HFFc6 (cell line): ENCODE data around the gene WDR7. TPM values are rescaled to one million over a fixed set of nuclear protein-coding genes. Genes with fewer than 3 reads are reported as not detected.

Experiments
- DNase-seq: peaks from one replicate; pipeline ENCODE4 v3.0.0-alpha.2; 2018
- H3K27ac Mint-ChIP-seq: 2 replicates; pipeline ENCODE4 v1.8.0; 2020; ENCODE audit warnings: mild to moderate bottlenecking, mixed read lengths
- H3K27me3 Mint-ChIP-seq: 2 replicates; pipeline ENCODE4 v1.8.0; 2021; ENCODE audit warnings: mild to moderate bottlenecking, moderate library complexity, mixed read lengths; ENCODE audit not compliant: insufficient read depth
- H3K36me3 Mint-ChIP-seq: 2 replicates; pipeline ENCODE4 v1.8.0; 2021; ENCODE audit warnings: low read depth, mixed read lengths
- H3K4me1 Mint-ChIP-seq: 2 replicates; pipeline ENCODE4 v1.8.0; 2020; ENCODE audit warnings: low read depth, mixed read lengths
- H3K4me3 Mint-ChIP-seq: 2 replicates; pipeline ENCODE4 v1.8.0; 2020; ENCODE audit warnings: mild to moderate bottlenecking, moderate library complexity, mixed read lengths
- H3K9me3 Mint-ChIP-seq: 2 replicates; pipeline ENCODE4 v1.8.0; 2020; ENCODE audit warnings: mild to moderate bottlenecking, mixed read lengths
- total RNA-seq, 6 experiments: library from RNA; stranded (reverse); fragmentation: NEBNext Ultra II Directional; extraction: Animal tissue kit (Norgen Biotek cat#: 25700); gene quantifications; 2 replicates in 1 of 6; 3 replicates in 5 of 6; pipeline ENCODE4 v1.2.3, GENCODE V29; 2021
- TF ChIP-seq, protein P1 (sequence below): fragments of 200-600 bp; sonication (generic); IDR thresholded peaks from 2 replicates; pipeline ENCODE4 v1.5.0; 2021; ENCODE audit warnings: antibody characterized with exemption, mild to moderate bottlenecking

Gene WDR7
- total RNA-seq, 6 experiments from 2014 or later: 14.0 to 19.7 (median 16.6) TPM

DNA sequence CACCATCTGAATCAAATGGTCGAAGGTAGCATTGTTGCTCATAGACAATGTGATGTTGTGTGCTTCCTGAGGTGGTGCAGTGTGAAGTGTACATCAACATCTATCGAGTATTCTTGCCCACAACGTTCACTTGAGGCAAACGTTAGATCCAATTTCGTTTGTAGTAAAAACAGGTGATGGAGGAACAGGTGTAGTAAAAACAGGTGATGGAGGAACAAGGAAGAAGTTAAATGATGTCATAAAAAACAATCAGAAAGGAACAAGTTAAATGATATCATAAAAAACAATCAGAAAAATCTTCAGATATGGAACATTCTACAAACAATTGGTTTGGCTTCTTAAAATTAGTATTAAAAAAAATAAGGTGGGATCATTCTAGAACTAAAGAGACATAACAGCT, 11.3 kb downstream of the WDR7 start:
- no peaks in the 10 kb centered on the region for H3K9me3 Mint-ChIP-seq
- peaks cover 22% of the 10 kb centered on the region for H3K4me1 Mint-ChIP-seq
- DNase-seq: no peak
- H3K27ac Mint-ChIP-seq: no peak overlapping the region
- TF ChIP-seq, protein P1, sequence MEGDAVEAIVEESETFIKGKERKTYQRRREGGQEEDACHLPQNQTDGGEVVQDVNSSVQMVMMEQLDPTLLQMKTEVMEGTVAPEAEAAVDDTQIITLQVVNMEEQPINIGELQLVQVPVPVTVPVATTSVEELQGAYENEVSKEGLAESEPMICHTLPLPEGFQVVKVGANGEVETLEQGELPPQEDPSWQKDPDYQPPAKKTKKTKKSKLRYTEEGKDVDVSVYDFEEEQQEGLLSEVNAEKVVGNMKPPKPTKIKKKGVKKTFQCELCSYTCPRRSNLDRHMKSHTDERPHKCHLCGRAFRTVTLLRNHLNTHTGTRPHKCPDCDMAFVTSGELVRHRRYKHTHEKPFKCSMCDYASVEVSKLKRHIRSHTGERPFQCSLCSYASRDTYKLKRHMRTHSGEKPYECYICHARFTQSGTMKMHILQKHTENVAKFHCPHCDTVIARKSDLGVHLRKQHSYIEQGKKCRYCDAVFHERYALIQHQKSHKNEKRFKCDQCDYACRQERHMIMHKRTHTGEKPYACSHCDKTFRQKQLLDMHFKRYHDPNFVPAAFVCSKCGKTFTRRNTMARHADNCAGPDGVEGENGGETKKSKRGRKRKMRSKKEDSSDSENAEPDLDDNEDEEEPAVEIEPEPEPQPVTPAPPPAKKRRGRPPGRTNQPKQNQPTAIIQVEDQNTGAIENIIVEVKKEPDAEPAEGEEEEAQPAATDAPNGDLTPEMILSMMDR: no peak
- no peaks in the 10 kb centered on the region for H3K27me3 Mint-ChIP-seq
- H3K36me3 Mint-ChIP-seq: peaks cover 12% of the 10 kb centered on the region; the same call in 1 of the 2 replicates
- H3K4me3 Mint-ChIP-seq: no peak overlapping the region

DNA sequence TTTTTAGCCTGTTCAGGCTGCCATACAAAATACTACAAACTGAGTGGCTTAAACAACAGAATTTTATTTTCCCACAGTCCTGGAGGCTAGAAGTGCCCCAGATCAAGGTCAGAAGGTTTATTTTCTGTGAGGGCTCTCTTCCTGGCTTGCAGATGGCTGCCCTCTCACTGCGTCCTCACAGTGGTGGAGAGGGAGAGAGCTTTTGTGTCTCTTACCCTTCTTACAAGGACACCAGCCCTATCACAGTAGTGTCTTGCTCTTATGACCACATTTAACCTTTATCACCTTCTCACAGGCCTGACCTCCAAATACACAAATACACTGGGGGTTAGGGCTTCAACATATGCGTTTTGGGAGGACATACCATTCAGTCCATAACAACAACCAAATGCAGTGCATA, 11.7 kb downstream of the WDR7 start:
- Mint-ChIP-seq H3K9me3 (no peaks in the 10 kb centered on the region), H3K27me3 (no peaks in the 10 kb centered on the region), H3K4me3 (no peak overlapping the region), H3K4me1 (peaks cover 22% of the 10 kb centered on the region), H3K27ac (no peak overlapping the region), H3K36me3 (peaks cover 12% of the 10 kb centered on the region; the same call in 1 of the 2 replicates)
- TF ChIP-seq, protein P1: no peak
- no peak for DNase-seq

DNA sequence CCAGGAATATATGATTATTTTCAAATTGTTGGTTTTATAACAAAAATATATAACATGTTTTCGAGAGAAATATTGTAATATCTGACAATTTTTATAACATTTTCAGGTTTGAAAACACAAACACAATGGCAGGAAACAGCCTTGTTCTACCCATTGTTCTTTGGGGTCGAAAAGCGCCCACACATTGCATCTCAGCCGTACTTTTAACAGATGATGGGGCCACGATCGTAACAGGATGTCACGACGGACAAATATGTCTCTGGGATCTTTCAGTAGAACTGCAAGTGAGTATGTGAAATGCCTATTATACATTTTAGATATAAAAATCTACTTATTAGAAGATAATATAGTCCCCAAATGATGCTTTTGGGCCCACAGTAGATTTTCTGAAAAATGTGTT, 21.2 kb downstream of the WDR7 start:
- Mint-ChIP-seq H3K9me3 (no peaks in the 10 kb centered on the region), H3K36me3 (0 out of 2 replicates have a peak, but pooled peaks cover 5% of the 10 kb centered on the region), H3K4me3 (no peak overlapping the region), H3K4me1 (peaks cover 9% of the 10 kb centered on the region), H3K27ac (no peak overlapping the region), H3K27me3 (no peaks in the 10 kb centered on the region)
- TF ChIP-seq, protein P1: no peak
- DNase-seq: no peak

DNA sequence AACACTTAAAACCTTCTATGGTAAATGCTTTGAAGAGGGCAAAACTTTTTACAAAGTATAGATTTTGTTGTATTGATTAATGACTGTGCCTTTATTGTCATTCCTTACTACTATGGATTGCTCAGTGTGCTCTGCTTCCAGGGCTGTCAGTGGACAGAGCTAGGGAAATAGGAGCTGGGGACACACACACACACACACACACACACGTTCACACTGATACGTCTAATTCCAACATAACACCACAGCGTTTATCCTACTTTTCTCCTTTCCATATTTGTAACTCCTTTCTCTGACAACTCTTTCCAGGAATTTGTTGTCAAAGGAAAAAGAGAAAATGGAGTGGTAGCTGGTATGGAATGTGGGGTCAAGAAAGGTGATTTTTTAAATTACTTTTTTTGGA, 21.8 kb downstream of the WDR7 start:
- Mint-ChIP-seq H3K27ac (no peak overlapping the region), H3K9me3 (peaks cover 3% of the 10 kb centered on the region; the same call in 1 of the 2 replicates), H3K36me3 (0 out of 2 replicates have a peak, but pooled peaks cover 5% of the 10 kb centered on the region), H3K27me3 (no peaks in the 10 kb centered on the region), H3K4me3 (no peak overlapping the region), H3K4me1 (peaks cover 15% of the 10 kb centered on the region)
- no peak for DNase-seq
- TF ChIP-seq, protein P1: no peak

DNA sequence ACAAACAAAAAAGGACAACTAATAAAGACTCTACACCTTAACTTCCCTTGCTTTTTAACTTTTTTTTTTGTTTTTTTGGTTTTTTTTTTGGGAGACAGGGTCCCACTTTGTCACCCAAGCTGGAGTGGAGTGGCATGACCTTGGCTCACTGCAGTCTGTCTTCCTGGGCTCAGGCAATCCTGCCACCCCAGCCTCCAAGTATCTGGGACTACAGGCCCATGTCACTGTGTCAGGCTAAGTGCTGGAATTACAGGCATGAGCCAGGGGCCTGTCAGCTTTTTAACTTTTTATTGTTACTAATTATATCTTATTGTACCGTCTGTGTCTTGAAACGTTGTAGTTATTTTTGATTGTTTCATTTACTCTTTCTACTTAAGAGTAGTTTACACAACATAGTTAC, 25.5 kb downstream of the WDR7 start:
- no peak for DNase-seq
- Mint-ChIP-seq H3K27me3 (no peaks in the 10 kb centered on the region), H3K27ac (no peak overlapping the region; the same call in 1 of the 2 replicates), H3K9me3 (peaks cover 5% of the 10 kb centered on the region; the same call in 1 of the 2 replicates), H3K36me3 (0 out of 2 replicates have a peak, but pooled peaks cover 5% of the 10 kb centered on the region), H3K4me3 (no peak overlapping the region), H3K4me1 (peaks cover 19% of the 10 kb centered on the region)
- TF ChIP-seq, protein P1: no peak
